Effector memory CD8-positive, alpha-beta T cell (primary cell): Measurements from ENCODE around the gene SH3RF2.

Experiments used
- ATAC-seq: fragments of 150-1000 bp; cut with Tn5 transposase; replicated peaks from 2 replicates; pipeline ENCODE4 v1.10.0; 2021; ENCODE audit warnings: mild to moderate bottlenecking, moderate library complexity
- DNase-seq, 3 experiments: peaks; one replicate each; pipeline ENCODE4 v3.0.0; 2021
- H3K27ac Mint-ChIP-seq, 2 donors: one replicate each; pipeline ENCODE4 v1.8.0; 2022; ENCODE audit warnings: mild to moderate bottlenecking in 2 of 2, mixed read lengths in 2 of 2, moderate library complexity in 2 of 2
- H3K27me3 Mint-ChIP-seq, 2 donors: one replicate each; pipeline ENCODE4 v1.8.0; 2022; ENCODE audit warnings: mixed read lengths in 2 of 2
- H3K36me3 Mint-ChIP-seq: one replicate; pipeline ENCODE4 v1.8.0; 2022; ENCODE audit warnings: mild to moderate bottlenecking, moderate library complexity, mixed read lengths; ENCODE audit not compliant: insufficient read depth
- H3K4me1 Mint-ChIP-seq, 2 donors: one replicate each; pipeline ENCODE4 v1.8.0; 2022; ENCODE audit warnings: low read depth in 2 of 2, mixed read lengths in 2 of 2
- H3K4me3 Mint-ChIP-seq, 2 donors: one replicate each; pipeline ENCODE4 v1.8.0; 2022; ENCODE audit warnings: mild to moderate bottlenecking in 2 of 2, mixed read lengths in 2 of 2, moderate library complexity in 2 of 2
- H3K9me3 Mint-ChIP-seq, 2 donors: one replicate each; pipeline ENCODE4 v1.8.0; 2022; ENCODE audit warnings: mixed read lengths in 2 of 2

The SH3RF2 gene

GRCh38 chr5:146068977-146069779 lies 132.8 kb downstream of the SH3RF2 start:
- peaks cover 6 to 15% of the 10 kb centered on the region in 2 donors for H3K27me3 Mint-ChIP-seq

GRCh38 chr5:146069780-146070099 lies 133.4 kb downstream of the SH3RF2 start:
- ATAC-seq: no peak
- Mint-ChIP-seq H3K4me1 (no peaks in the 10 kb centered on the region), H3K27me3 (peaks cover 6 to 14% of the 10 kb centered on the region in 2 donors), H3K9me3 (no peaks in the 10 kb centered on the region), H3K4me3 (no peak overlapping the region), H3K27ac (no peak overlapping the region), H3K36me3 (no peaks in the 10 kb centered on the region)
- DNase-seq: no peak

More at GRCh38 chr5:146068977-146069779, 132.8 kb downstream of the SH3RF2 start:
- ATAC-seq (no peak), DNase-seq (no peak)
- Mint-ChIP-seq H3K36me3 (no peaks in the 10 kb centered on the region), H3K9me3 (no peaks in the 10 kb centered on the region), H3K27ac (no peak overlapping the region), H3K4me3 (no peak overlapping the region), H3K4me1 (no peaks in the 10 kb centered on the region)

DNA sequence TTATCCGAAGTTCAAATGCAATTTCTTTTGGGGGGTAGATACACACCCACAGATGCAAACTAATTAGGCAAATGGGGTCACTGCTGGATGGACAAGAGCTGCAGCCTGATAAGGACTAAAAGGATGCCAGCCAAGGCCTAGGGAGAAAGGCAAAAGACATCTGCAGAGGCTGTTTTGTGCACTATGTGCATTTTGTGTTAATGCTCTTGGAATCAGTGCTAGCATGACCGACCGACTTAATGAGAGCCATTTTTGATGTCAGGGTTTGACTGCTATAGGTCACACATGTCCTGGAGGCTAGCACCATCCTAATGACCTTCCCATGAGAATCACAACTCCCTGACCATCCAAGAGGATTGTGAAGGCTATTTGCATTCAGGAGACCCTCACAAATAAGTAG lies 134.4 kb downstream of the SH3RF2 start:
- no peak for ATAC-seq
- peaks cover 6 to 14% of the 10 kb centered on the region in 2 donors for H3K27me3 Mint-ChIP-seq
- H3K4me1 Mint-ChIP-seq: no peaks in the 10 kb centered on the region
- no peak for DNase-seq
- no peaks in the 10 kb centered on the region for H3K9me3 Mint-ChIP-seq
- no peak overlapping the region for H3K4me3 Mint-ChIP-seq
- H3K36me3 Mint-ChIP-seq: no peaks in the 10 kb centered on the region
- no peak overlapping the region for H3K27ac Mint-ChIP-seq

DNA sequence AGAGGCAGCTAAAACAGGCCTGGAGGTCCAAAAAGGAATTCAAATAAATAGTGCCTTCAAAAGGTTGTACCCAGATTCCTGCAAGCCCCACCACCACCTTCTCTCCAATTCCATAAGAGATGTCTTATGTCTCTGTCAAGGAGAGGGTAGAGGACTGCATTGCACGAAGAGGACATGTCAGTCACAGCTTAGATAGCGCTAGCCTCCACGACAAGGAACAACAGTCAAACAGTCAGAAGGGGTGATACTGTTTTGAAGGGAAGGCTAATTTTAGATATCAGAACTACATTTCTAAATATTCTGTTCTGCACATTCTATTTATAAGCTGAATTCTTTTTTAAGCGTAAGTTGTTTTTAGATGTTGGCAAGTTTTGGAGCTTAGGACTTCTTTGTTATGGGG lies 134.8 kb downstream of the SH3RF2 start:
- ATAC-seq: no peak
- Mint-ChIP-seq H3K4me1 (no peaks in the 10 kb centered on the region), H3K27me3 (peaks cover 6 to 14% of the 10 kb centered on the region in 2 donors), H3K9me3 (no peaks in the 10 kb centered on the region), H3K36me3 (no peaks in the 10 kb centered on the region), H3K4me3 (no peak overlapping the region), H3K27ac (no peak overlapping the region)
- no peak for DNase-seq

- ATAC-seq (no peak), DNase-seq (no peak)
- Mint-ChIP-seq H3K36me3 (no peaks in the 10 kb centered on the region), H3K27ac (no peak overlapping the region), H3K9me3 (no peaks in the 10 kb centered on the region), H3K4me3 (no peak overlapping the region), H3K4me1 (no peaks in the 10 kb centered on the region), H3K27me3 (peaks cover 6 to 14% of the 10 kb centered on the region in 2 donors)
These were observed 136.2 kb downstream of the SH3RF2 start for GRCh38 chr5:146072595-146072994.

DNA sequence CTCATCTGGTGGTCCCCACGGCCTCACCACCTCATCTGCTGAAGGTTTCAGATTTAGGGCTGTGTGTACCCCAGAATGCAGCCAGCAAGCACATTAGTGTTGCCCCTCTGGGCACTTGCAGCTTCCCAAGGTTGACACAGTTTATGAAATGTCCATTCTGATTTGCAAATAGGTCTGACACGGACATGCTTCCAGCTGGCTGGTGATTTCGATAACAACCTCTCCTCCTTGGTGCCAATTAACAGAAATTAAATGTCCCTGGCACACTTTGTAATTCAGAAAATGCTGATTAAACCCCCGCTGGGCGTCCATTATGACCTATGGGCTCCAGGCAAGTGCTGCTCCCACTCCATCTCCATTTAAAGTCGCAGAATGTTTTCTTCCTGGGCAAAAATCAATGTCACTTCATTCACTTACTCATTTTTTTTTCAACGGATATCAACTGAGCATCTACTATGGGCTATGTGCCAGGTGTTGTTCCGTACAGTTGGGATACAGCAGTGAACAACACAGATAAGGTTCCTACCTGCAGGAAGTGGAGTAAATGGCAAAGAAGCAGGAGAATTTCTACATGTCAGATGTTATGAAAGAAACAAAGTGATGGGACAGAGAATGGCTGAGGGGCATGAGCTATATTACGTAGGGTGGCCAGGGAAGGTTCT lies 137.0 kb downstream of the SH3RF2 start:
- H3K27ac Mint-ChIP-seq: no peak overlapping the region
- no peak overlapping the region for H3K4me3 Mint-ChIP-seq
- DNase-seq: no peak
- no peak for ATAC-seq
- H3K9me3 Mint-ChIP-seq: no peaks in the 10 kb centered on the region
- H3K4me1 Mint-ChIP-seq: no peaks in the 10 kb centered on the region
- no peaks in the 10 kb centered on the region for H3K36me3 Mint-ChIP-seq
- peaks cover 6 to 14% of the 10 kb centered on the region in 2 donors for H3K27me3 Mint-ChIP-seq

DNA sequence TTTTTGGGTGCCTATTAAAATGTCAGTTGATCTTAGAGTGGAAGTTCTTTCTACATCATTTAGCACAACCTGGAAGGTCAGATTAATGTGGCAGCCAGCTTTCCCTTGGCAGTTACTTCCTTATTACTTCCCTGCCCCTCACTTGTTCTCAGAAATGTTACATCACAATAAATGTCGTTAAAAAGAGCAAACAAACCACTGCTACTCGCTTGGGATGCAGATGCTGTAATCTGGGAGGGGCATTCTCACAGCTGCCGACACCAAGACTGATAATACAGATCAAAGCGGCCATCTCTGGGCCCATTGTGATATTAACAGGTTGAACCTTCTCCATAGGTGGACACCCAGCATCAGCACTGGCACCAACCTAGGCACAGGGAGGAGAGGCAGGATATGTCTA lies 139.7 kb downstream of the SH3RF2 start:
- Mint-ChIP-seq H3K27me3 (peaks cover 6 to 14% of the 10 kb centered on the region in 2 donors), H3K27ac (no peak overlapping the region), H3K4me3 (no peak overlapping the region), H3K9me3 (no peaks in the 10 kb centered on the region), H3K4me1 (peaks cover 11 to 12% of the 10 kb centered on the region in 2 donors), H3K36me3 (no peaks in the 10 kb centered on the region)
- ATAC-seq (no peak), DNase-seq (no peak)

GRCh38 chr5:146076455-146076854 lies 140.1 kb downstream of the SH3RF2 start:
- H3K36me3 Mint-ChIP-seq: no peaks in the 10 kb centered on the region
- H3K4me3 Mint-ChIP-seq: no peak overlapping the region
- no peak for DNase-seq
- ATAC-seq: no peak
- peaks cover 6 to 14% of the 10 kb centered on the region in 2 donors for H3K27me3 Mint-ChIP-seq
- no peaks in the 10 kb centered on the region for H3K9me3 Mint-ChIP-seq
- peaks cover 11 to 12% of the 10 kb centered on the region in 2 donors for H3K4me1 Mint-ChIP-seq
- no peak overlapping the region for H3K27ac Mint-ChIP-seq

GRCh38 chr5:146078566-146078965 lies 142.2 kb downstream of the SH3RF2 start:
- H3K27me3 Mint-ChIP-seq: peaks cover 3% of the 10 kb centered on the region in 2 donors

GRCh38 chr5:146079695-146080373 lies 143.5 kb downstream of the SH3RF2 start:
- ATAC-seq (peak; percentile 51), DNase-seq (no peak)
- Mint-ChIP-seq H3K27me3 (no peaks in the 10 kb centered on the region), H3K36me3 (no peaks in the 10 kb centered on the region), H3K9me3 (no peaks in the 10 kb centered on the region), H3K27ac (peak overlapping the region in 1 of 2 donors; percentile 39), H3K4me3 (no peak overlapping the region), H3K4me1 (peaks cover 12 to 13% of the 10 kb centered on the region in 2 donors)

More at GRCh38 chr5:146078566-146078965, 142.2 kb downstream of the SH3RF2 start:
- Mint-ChIP-seq H3K4me1 (peaks cover 12 to 13% of the 10 kb centered on the region in 2 donors), H3K36me3 (no peaks in the 10 kb centered on the region), H3K27ac (peak overlapping the region in 1 of 2 donors; percentile 11), H3K9me3 (no peaks in the 10 kb centered on the region), H3K4me3 (no peak overlapping the region)
- DNase-seq: no peak
- no peak for ATAC-seq

DNA sequence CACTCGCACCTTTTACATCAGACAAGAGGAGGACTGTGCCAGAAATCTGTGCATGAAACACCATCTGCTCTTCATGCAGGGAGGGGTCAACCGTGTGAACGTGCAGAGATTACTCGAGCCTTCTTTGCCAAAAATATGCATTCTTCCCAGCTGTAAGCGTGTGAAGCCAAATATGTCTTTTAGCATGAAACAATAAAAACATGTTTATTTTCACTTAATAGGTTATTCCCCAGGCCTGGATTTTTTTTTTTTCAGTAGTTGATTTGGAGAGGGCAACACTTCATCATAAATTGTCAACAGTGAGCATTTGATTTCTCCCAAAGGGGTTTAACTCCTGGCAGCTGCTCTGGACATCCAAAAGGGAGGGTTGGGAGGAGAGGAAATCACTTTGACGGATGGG lies 145.2 kb downstream of the SH3RF2 start:
- ATAC-seq: no peak
- H3K27ac Mint-ChIP-seq: no peak overlapping the region
- no peaks in the 10 kb centered on the region for H3K27me3 Mint-ChIP-seq

DNA sequence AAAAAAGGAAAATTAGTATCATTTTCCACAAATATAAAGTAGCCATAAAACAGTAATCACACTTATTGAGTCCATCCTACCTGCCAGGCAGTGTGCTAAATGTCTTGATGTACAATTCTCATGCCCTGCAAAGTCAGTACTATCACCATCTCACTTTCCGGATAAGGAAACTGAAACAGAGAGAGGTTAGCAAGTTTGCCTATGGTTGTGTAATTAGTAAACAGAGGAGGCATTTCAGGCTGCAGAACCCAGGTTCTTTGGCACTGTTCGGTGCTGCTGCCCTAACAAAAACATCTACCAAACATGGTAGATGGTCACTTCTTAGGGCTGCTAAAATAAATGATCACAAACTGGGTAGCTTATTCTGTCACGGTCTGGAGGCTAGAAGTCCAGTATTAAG lies 146.4 kb downstream of the SH3RF2 start:
- Mint-ChIP-seq H3K4me3 (no peak overlapping the region), H3K36me3 (no peaks in the 10 kb centered on the region), H3K27me3 (no peaks in the 10 kb centered on the region), H3K9me3 (no peaks in the 10 kb centered on the region), H3K4me1 (peaks cover 12 to 13% of the 10 kb centered on the region in 2 donors), H3K27ac (no peak overlapping the region)
- ATAC-seq: no peak
- DNase-seq: no peak

More for the DNA sequence above, 145.2 kb downstream of the SH3RF2 start:
- Mint-ChIP-seq H3K4me3 (no peak overlapping the region), H3K36me3 (no peaks in the 10 kb centered on the region), H3K9me3 (no peaks in the 10 kb centered on the region), H3K4me1 (peaks cover 12 to 13% of the 10 kb centered on the region in 2 donors)
- no peak for DNase-seq

GRCh38 chr5:146084376-146084775 lies 148.0 kb downstream of the SH3RF2 start:
- Mint-ChIP-seq H3K27me3 (no peaks in the 10 kb centered on the region), H3K36me3 (no peaks in the 10 kb centered on the region), H3K4me3 (no peak overlapping the region), H3K4me1 (peaks cover 9 to 11% of the 10 kb centered on the region in 2 donors), H3K27ac (no peak overlapping the region), H3K9me3 (no peaks in the 10 kb centered on the region)
- ATAC-seq (no peak), DNase-seq (no peak)
